Right ventricle myocardium inferior (tissue), 1 donor: ENCODE measurements around the gene KRTAP19-1. TPM values are rescaled to one million over a fixed set of nuclear protein-coding genes. Genes with fewer than 3 reads are reported as not detected.

Source experiments
- ATAC-seq: fragments of 200-7000 bp; cut with Tn5 transposase; one replicate; pipeline ENCODE4 v1.9.1; 2020; ENCODE audit warnings: mild to moderate bottlenecking, moderate library complexity
- DNase-seq: peaks from one replicate; pipeline ENCODE4 v3.0.0; 2021; ENCODE audit errors: missing footprints
- intact Hi-C: fragments of 100-400 bp; cut with DNase I; formaldehyde crosslinking; loops from one replicate; pipeline ENCODE4 v1.11.0; 2022
- total RNA-seq: library from RNA; stranded (reverse); fragmentation: NEBNext Ultra II Directional; extraction: Animal tissue kit (Norgen Biotek cat#: 25700); gene quantifications from one replicate; pipeline ENCODE4 v1.2.1, GENCODE V29; 2021
- donor health status: DM: no; HTN: yes; CAD: no; lungs with severe emphysema.

KRTAP19-1 gene
- total RNA-seq, 1 donor from 2014 or later = not detected

- intact Hi-C loops = no loop called here
- DNase-seq = no peak
Measured at GRCh38 chr21:30437010-30437565, 43.1 kb downstream of the KRTAP19-1 start.

GRCh38 chr21:30434033-30434631 lies 46.0 kb downstream of the KRTAP19-1 start:
- DNase-seq (no peak), ATAC-seq (peak; percentile 26)
- intact Hi-C loops = no loop called here

More at GRCh38 chr21:30437010-30437565, 43.1 kb downstream of the KRTAP19-1 start:
- ATAC-seq = no peak

GRCh38 chr21:30430170-30430655 lies 50.0 kb downstream of the KRTAP19-1 start, which contains the start of gene KRTAP13-4:
KRTAP13-4 (plus strand) TSS chr21:30430220; CDS start chr21:30430276, 56 bp downstream.
- no peak for ATAC-seq
- DNase-seq = no peak
- intact Hi-C loops = no loop called here

Other genes starting within 250 kb of the KRTAP19-1 start
- not detected for gene KRTAP24-1, start 197.4 kb downstream of the KRTAP19-1 start, total RNA-seq
- gene KRTAP25-1, start 190.9 kb downstream of the KRTAP19-1 start, total RNA-seq = not detected
- gene KRTAP26-1, start 160.1 kb downstream of the KRTAP19-1 start, total RNA-seq = not detected
- gene KRTAP27-1, start 142.7 kb downstream of the KRTAP19-1 start, total RNA-seq = not detected
- gene KRTAP23-1, start 131.8 kb downstream of the KRTAP19-1 start, total RNA-seq = not detected
- gene KRTAP13-2, start 108.1 kb downstream of the KRTAP19-1 start, total RNA-seq = not detected
- not detected for gene KRTAP13-1, start 84.3 kb downstream of the KRTAP19-1 start, total RNA-seq
- gene KRTAP13-3, start 54.4 kb downstream of the KRTAP19-1 start, total RNA-seq = not detected
- gene KRTAP13-4, start 50.1 kb downstream of the KRTAP19-1 start, total RNA-seq = not detected
- not detected for gene KRTAP15-1, start 40.1 kb downstream of the KRTAP19-1 start, total RNA-seq
- gene KRTAP19-2, start 7.1 kb upstream of the KRTAP19-1 start, total RNA-seq = not detected
- gene KRTAP19-3, start 11.6 kb upstream of the KRTAP19-1 start, total RNA-seq = not detected
- gene KRTAP19-4, start 16.8 kb upstream of the KRTAP19-1 start, total RNA-seq = not detected
- not detected for gene KRTAP19-5, start 21.8 kb upstream of the KRTAP19-1 start, total RNA-seq
- gene KRTAP19-6, start 61.5 kb upstream of the KRTAP19-1 start, total RNA-seq = not detected
- not detected for gene KRTAP19-7, start 80.9 kb upstream of the KRTAP19-1 start, total RNA-seq
- gene KRTAP22-2, start 110.0 kb upstream of the KRTAP19-1 start, total RNA-seq = not detected
- not detected for gene KRTAP6-3, start 112.1 kb upstream of the KRTAP19-1 start, total RNA-seq
- gene KRTAP6-2, start 118.5 kb upstream of the KRTAP19-1 start, total RNA-seq = not detected
- gene KRTAP22-1, start 120.7 kb upstream of the KRTAP19-1 start, total RNA-seq = not detected
- gene KRTAP6-1, start 133.6 kb upstream of the KRTAP19-1 start, total RNA-seq = not detected
- not detected for gene KRTAP20-1, start 136.1 kb upstream of the KRTAP19-1 start, total RNA-seq
- gene KRTAP20-4, start 140.3 kb upstream of the KRTAP19-1 start, total RNA-seq = not detected
- gene KRTAP20-2, start 154.8 kb upstream of the KRTAP19-1 start, total RNA-seq = not detected
- not detected for gene KRTAP20-3, start 162.5 kb upstream of the KRTAP19-1 start, total RNA-seq
- not detected for gene KRTAP21-3, start 238.4 kb upstream of the KRTAP19-1 start, total RNA-seq